GM23338 (cell line): ENCODE measurements around the gene ZBTB20. TPM values are rescaled to one million over a fixed set of nuclear protein-coding genes. Genes with fewer than 3 reads are reported as not detected.

Source experiments
- ATAC-seq: fragments of 200-7000 bp; cut with Tn5 transposase; 3 replicates; pipeline ENCODE4 v1.9.1; 2020
- DNase-seq: peaks from one replicate; pipeline ENCODE4 v3.0.0-alpha.2; 2015; ENCODE audit warnings: low spot score
- H2AFZ ChIP-seq: fragments of 200-600 bp; sonication (generic); 2 replicates; pipeline ENCODE4 v1.8.0; 2016; ENCODE audit warnings: antibody characterized with exemption, mild to moderate bottlenecking, moderate library complexity
- H3F3A ChIP-seq: fragments of 200-600 bp; sonication (generic); replicated peaks from 2 replicates; pipeline ENCODE4 v1.8.0; 2017; ENCODE audit warnings: antibody characterized with exemption, mixed run types, low read depth
- H3K27ac ChIP-seq: fragments of 200-600 bp; sonication (generic); 2 replicates; pipeline ENCODE4 v1.6.1; 2016; ENCODE audit warnings: low read depth
- H3K27me3 ChIP-seq: fragments of 200-600 bp; sonication (generic); 2 replicates; pipeline ENCODE4 v1.8.0; 2016; ENCODE audit warnings: mild to moderate bottlenecking, mixed run types, moderate library complexity; ENCODE audit not compliant: insufficient read depth
- H3K36me3 ChIP-seq: fragments of 200-600 bp; sonication (generic); 2 replicates; pipeline ENCODE4 v1.8.0; 2016; ENCODE audit warnings: mild to moderate bottlenecking; ENCODE audit not compliant: insufficient read depth
- H3K4me1 ChIP-seq: fragments of 200-600 bp; sonication (generic); 2 replicates; pipeline ENCODE4 v1.8.0; 2016; ENCODE audit warnings: mild to moderate bottlenecking, moderate library complexity; ENCODE audit not compliant: insufficient read depth
- H3K4me2 ChIP-seq: fragments of 200-600 bp; sonication (generic); 2 replicates; pipeline ENCODE4 v1.7.1; 2017; ENCODE audit warnings: mixed run types
- H3K4me3 ChIP-seq: fragments of 200-600 bp; sonication (generic); 2 replicates; pipeline ENCODE4 v1.6.1; 2016; ENCODE audit warnings: mixed run types
- H3K79me2 ChIP-seq: fragments of 200-600 bp; sonication (generic); replicated peaks from 2 replicates; pipeline ENCODE4 v1.8.0; 2017; ENCODE audit warnings: mild to moderate bottlenecking; ENCODE audit not compliant: insufficient read depth
- H3K9me2 ChIP-seq: fragments of 200-600 bp; sonication (generic); 2 replicates; pipeline ENCODE4 v1.8.0; 2017; ENCODE audit not compliant: insufficient read depth
- H4K20me1 ChIP-seq: fragments of 200-600 bp; sonication (generic); replicated peaks from 2 replicates; pipeline ENCODE4 v1.8.0; 2017; ENCODE audit warnings: mild to moderate bottlenecking; ENCODE audit not compliant: insufficient read depth
- H3K27ac Mint-ChIP-seq: 2 replicates; pipeline ENCODE4 v1.8.0; 2020; ENCODE audit warnings: inconsistent platforms, mild to moderate bottlenecking, moderate library complexity, mixed read lengths
- H3K27me3 Mint-ChIP-seq: 3 replicates; pipeline ENCODE4 v1.8.0; 2022; ENCODE audit warnings: low read depth, mild to moderate bottlenecking, moderate library complexity, mixed read lengths, inconsistent platforms; ENCODE audit not compliant: insufficient read depth, poor library complexity
- H3K36me3 Mint-ChIP-seq: 3 replicates; pipeline ENCODE4 v1.8.0; 2021; ENCODE audit warnings: low read depth, mild to moderate bottlenecking, inconsistent platforms, moderate library complexity, mixed read lengths
- H3K4me1 Mint-ChIP-seq: 3 replicates; pipeline ENCODE4 v1.8.0; 2020; ENCODE audit warnings: mild to moderate bottlenecking, inconsistent platforms, mixed read lengths
- H3K4me3 Mint-ChIP-seq: 3 replicates; pipeline ENCODE4 v1.8.0; 2021; ENCODE audit warnings: moderate library complexity, mild to moderate bottlenecking, inconsistent platforms, mixed read lengths
- H3K9me3 Mint-ChIP-seq: 3 replicates; pipeline ENCODE4 v1.8.0; 2020; ENCODE audit warnings: moderate library complexity, mild to moderate bottlenecking, inconsistent platforms, mixed read lengths
- CREB1 ChIP-seq: fragments of 250-450 bp; sonication (Bioruptor Pico); IDR thresholded peaks from 2 replicates; pipeline ENCODE4 v1.5.0; 2020; ENCODE audit warnings: low read depth, mild to moderate bottlenecking, moderate library complexity
- EZH2phosphoT487 ChIP-seq: fragments of 200-600 bp; sonication (generic); IDR thresholded peaks from one replicate; pipeline ENCODE4 v1.8.1; 2018; ENCODE audit warnings: antibody characterized with exemption; ENCODE audit not compliant: unreplicated experiment
- JUNB ChIP-seq: IDR thresholded peaks from one replicate; pipeline ENCODE4 v1.6.1; 2016; ENCODE audit warnings: antibody characterized with exemption; ENCODE audit not compliant: unreplicated experiment
- POLR2AphosphoS5 ChIP-seq: IDR thresholded peaks from 2 replicates; pipeline ENCODE4 v1.6.1; 2016; ENCODE audit warnings: antibody characterized with exemption, low read depth
- STAT1 ChIP-seq: IDR thresholded peaks from one replicate; pipeline ENCODE4 v1.6.1; 2016; ENCODE audit warnings: antibody characterized with exemption; ENCODE audit not compliant: unreplicated experiment
- ZNF114 ChIP-seq: fragments of 250-450 bp; sonication (Bioruptor Pico); IDR thresholded peaks from 2 replicates; pipeline ENCODE4 v1.5.0; 2020; ENCODE audit warnings: mild to moderate bottlenecking, moderate library complexity
- ZNF331 ChIP-seq: fragments of 250-450 bp; sonication (Bioruptor Pico); IDR thresholded peaks from 2 replicates; pipeline ENCODE4 v1.5.0; 2020; ENCODE audit warnings: low read depth, mild to moderate bottlenecking, moderate library complexity
- polyA plus RNA-seq: library from polyadenylated mRNA; unstranded; fragments of >200 nt; fragmentation: Nextera tagmentation; extraction: Ambion mirVana; gene quantifications from 2 replicates; pipeline ENCODE4 v1.2.1, GENCODE V29; 2016
- total RNA-seq: library from RNA; depleted of rRNA; stranded (reverse); fragments of >200 nt; shearing (Covaris generic); gene quantifications from 2 replicates; pipeline ENCODE4 v1.2.3, GENCODE V29; 2014
- TF ChIP-seq, protein P1 (sequence below): fragments of 250-450 bp; sonication (Bioruptor Pico); IDR thresholded peaks from 2 replicates; pipeline ENCODE4 v1.5.0; 2020; ENCODE audit warnings: mild to moderate bottlenecking, moderate library complexity
- TF ChIP-seq, protein P2 (sequence below): IDR thresholded peaks from one replicate; pipeline ENCODE4 v1.6.1; 2018; ENCODE audit warnings: antibody characterized with exemption; ENCODE audit not compliant: unreplicated experiment
- TF ChIP-seq, protein P3 (sequence below), 2 experiments: fragments of 200-600 bp in 1 of 2; sonication (generic) in 1 of 2; conservative IDR thresholded peaks; 2 replicates each; pipeline versions ENCODE4 v1.5.1 to v1.6.1; 2016 to 2017; ENCODE audit warnings: antibody characterized with exemption in 2 of 2, low read depth in 2 of 2, mild to moderate bottlenecking in 2 of 2, moderate library complexity in 1 of 2

The ZBTB20 gene
- total and polyA plus RNA-seq, 2 experiments from 2014 or later, result 2.0 to 3.3 TPM

DNA sequence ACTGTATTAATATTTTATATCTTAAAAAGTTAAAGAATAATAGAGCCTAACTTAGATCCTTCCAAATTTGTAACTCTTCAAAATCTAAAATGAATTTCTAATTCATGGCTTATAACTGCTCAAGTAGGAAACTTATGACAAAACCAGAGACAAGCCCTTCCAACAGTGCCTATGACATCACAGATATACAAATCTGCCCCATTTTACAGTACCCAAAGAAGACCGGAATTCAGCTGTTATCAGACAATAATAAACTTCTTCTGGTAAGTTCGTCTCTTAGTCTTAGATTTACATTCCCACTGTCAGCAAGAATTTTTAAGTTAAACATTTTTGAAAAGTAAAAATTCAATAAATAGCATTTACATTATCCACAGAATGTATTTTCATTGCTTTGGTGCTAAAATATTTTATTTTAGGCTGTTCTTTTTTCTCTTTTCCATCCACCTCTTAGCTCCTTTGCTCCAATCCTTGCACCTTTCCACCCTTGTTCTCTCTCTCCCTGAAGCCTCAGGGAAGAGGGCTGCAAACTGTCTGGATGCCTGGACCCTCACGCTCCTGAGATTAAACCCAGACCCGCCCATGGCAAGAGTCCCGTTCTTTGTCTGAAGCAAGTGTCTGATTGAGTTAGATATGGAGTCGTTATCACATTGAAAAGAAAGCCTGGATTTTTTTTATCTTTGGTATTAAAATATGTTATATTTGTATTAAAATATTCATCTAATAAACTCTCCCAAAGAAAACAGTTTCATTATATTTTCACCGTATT is 312.7 kb downstream of the ZBTB20 start:
- Histone ChIP-seq H3K79me2 (no peaks in the 10 kb centered on the region), H3K4me3 (no peak overlapping the region), H3K27ac (no peak overlapping the region), H3F3A (no peaks in the 10 kb centered on the region), H3K27me3 (no peaks in the 10 kb centered on the region), H3K36me3 (no peaks in the 10 kb centered on the region), H4K20me1 (no peaks in the 10 kb centered on the region), H3K4me2 (no peak overlapping the region), H3K9me2 (peaks cover 4% of the 10 kb centered on the region), H3K4me1 (no peaks in the 10 kb centered on the region), H2AFZ (no peak overlapping the region)
- no peak overlapping the region for H3K27ac Mint-ChIP-seq
- no peak for DNase-seq
- H3K27me3 Mint-ChIP-seq, result peaks cover 2% of the 10 kb centered on the region
- no peak overlapping the region for H3K4me3 Mint-ChIP-seq
- no peak for ATAC-seq
- TF ChIP-seq, protein P1, sequence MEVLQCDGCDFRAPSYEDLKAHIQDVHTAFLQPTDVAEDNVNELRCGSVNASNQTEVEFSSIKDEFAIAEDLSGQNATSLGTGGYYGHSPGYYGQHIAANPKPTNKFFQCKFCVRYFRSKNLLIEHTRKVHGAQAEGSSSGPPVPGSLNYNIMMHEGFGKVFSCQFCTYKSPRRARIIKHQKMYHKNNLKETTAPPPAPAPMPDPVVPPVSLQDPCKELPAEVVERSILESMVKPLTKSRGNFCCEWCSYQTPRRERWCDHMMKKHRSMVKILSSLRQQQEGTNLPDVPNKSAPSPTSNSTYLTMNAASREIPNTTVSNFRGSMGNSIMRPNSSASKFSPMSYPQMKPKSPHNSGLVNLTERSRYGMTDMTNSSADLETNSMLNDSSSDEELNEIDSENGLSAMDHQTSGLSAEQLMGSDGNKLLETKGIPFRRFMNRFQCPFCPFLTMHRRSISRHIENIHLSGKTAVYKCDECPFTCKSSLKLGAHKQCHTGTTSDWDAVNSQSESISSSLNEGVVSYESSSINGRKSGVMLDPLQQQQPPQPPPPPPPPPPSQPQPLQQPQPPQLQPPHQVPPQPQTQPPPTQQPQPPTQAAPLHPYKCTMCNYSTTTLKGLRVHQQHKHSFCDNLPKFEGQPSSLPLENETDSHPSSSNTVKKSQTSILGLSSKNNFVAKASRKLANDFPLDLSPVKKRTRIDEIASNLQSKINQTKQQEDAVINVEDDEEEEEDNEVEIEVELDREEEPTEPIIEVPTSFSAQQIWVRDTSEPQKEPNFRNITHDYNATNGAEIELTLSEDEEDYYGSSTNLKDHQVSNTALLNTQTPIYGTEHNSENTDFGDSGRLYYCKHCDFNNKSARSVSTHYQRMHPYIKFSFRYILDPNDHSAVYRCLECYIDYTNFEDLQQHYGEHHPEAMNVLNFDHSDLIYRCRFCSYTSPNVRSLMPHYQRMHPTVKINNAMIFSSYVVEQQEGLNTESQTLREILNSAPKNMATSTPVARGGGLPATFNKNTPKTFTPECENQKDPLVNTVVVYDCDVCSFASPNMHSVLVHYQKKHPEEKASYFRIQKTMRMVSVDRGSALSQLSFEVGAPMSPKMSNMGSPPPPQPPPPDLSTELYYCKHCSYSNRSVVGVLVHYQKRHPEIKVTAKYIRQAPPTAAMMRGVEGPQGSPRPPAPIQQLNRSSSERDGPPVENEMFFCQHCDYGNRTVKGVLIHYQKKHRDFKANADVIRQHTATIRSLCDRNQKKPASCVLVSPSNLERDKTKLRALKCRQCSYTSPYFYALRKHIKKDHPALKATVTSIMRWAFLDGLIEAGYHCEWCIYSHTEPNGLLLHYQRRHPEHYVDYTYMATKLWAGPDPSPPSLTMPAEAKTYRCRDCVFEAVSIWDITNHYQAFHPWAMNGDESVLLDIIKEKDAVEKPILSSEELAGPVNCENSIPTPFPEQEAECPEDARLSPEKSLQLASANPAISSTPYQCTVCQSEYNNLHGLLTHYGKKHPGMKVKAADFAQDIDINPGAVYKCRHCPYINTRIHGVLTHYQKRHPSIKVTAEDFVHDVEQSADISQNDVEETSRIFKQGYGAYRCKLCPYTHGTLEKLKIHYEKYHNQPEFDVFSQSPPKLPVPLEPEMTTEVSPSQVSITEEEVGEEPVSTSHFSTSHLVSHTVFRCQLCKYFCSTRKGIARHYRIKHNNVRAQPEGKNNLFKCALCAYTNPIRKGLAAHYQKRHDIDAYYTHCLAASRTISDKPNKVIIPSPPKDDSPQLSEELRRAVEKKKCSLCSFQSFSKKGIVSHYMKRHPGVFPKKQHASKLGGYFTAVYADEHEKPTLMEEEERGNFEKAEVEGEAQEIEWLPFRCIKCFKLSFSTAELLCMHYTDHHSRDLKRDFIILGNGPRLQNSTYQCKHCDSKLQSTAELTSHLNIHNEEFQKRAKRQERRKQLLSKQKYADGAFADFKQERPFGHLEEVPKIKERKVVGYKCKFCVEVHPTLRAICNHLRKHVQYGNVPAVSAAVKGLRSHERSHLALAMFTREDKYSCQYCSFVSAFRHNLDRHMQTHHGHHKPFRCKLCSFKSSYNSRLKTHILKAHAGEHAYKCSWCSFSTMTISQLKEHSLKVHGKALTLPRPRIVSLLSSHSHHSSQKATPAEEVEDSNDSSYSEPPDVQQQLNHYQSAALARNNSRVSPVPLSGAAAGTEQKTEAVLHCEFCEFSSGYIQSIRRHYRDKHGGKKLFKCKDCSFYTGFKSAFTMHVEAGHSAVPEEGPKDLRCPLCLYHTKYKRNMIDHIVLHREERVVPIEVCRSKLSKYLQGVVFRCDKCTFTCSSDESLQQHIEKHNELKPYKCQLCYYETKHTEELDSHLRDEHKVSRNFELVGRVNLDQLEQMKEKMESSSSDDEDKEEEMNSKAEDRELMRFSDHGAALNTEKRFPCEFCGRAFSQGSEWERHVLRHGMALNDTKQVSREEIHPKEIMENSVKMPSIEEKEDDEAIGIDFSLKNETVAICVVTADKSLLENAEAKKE (CRISPR knock-in tag), result no peak
- no peak for TF ChIP-seq EZH2phosphoT487
- H3K36me3 Mint-ChIP-seq, result no peaks in the 10 kb centered on the region
- H3K4me1 Mint-ChIP-seq, result no peaks in the 10 kb centered on the region
- no peaks in the 10 kb centered on the region for H3K9me3 Mint-ChIP-seq

DNA sequence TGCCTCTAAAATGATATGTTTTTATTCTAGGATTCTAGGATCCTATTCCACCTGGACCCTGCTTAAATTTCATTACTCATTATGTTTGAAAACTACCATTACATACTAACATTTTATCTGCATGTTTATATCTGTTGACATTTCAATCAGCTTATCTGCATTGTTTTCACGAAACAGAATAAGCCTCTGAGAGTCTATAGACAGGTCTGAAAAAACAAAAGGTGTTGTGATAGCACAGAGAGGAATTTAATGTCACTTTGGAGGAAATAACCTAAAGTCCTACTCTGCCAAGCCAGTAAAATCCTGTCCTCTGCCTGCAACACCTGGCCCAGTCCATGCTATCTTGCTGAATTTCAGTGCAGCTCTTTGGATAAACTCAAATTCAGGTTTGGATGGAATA is 315.2 kb downstream of the ZBTB20 start:
- Mint-ChIP-seq H3K36me3 (no peaks in the 10 kb centered on the region), H3K9me3 (no peaks in the 10 kb centered on the region), H3K27me3 (no peaks in the 10 kb centered on the region), H3K4me1 (no peaks in the 10 kb centered on the region), H3K4me3 (no peak overlapping the region), H3K27ac (no peak overlapping the region)
- no peaks in the 10 kb centered on the region for H3K36me3 ChIP-seq
- no peak overlapping the region for H2AFZ ChIP-seq
- H3K79me2 ChIP-seq, result no peaks in the 10 kb centered on the region
- H3K9me2 ChIP-seq, result no peaks in the 10 kb centered on the region
- ATAC-seq (no peak), DNase-seq (no peak)
- no peak overlapping the region for H3K4me3 ChIP-seq
- no peaks in the 10 kb centered on the region for H3K4me1 ChIP-seq
- H3K4me2 ChIP-seq, result no peak overlapping the region
- H4K20me1 ChIP-seq, result no peaks in the 10 kb centered on the region
- H3F3A ChIP-seq, result no peaks in the 10 kb centered on the region
- no peaks in the 10 kb centered on the region for H3K27me3 ChIP-seq
- H3K27ac ChIP-seq, result no peak overlapping the region
- TF ChIP-seq, protein P2, sequence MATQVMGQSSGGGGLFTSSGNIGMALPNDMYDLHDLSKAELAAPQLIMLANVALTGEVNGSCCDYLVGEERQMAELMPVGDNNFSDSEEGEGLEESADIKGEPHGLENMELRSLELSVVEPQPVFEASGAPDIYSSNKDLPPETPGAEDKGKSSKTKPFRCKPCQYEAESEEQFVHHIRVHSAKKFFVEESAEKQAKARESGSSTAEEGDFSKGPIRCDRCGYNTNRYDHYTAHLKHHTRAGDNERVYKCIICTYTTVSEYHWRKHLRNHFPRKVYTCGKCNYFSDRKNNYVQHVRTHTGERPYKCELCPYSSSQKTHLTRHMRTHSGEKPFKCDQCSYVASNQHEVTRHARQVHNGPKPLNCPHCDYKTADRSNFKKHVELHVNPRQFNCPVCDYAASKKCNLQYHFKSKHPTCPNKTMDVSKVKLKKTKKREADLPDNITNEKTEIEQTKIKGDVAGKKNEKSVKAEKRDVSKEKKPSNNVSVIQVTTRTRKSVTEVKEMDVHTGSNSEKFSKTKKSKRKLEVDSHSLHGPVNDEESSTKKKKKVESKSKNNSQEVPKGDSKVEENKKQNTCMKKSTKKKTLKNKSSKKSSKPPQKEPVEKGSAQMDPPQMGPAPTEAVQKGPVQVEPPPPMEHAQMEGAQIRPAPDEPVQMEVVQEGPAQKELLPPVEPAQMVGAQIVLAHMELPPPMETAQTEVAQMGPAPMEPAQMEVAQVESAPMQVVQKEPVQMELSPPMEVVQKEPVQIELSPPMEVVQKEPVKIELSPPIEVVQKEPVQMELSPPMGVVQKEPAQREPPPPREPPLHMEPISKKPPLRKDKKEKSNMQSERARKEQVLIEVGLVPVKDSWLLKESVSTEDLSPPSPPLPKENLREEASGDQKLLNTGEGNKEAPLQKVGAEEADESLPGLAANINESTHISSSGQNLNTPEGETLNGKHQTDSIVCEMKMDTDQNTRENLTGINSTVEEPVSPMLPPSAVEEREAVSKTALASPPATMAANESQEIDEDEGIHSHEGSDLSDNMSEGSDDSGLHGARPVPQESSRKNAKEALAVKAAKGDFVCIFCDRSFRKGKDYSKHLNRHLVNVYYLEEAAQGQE, result no peak
- TF ChIP-seq JUNB (no peak), ZNF331 (no peak), STAT1 (no peak), CREB1 (CRISPR knock-in tag) (no peak), EZH2phosphoT487 (no peak), ZNF114 (no peak), POLR2AphosphoS5 (no peak)
- TF ChIP-seq, protein P3, sequence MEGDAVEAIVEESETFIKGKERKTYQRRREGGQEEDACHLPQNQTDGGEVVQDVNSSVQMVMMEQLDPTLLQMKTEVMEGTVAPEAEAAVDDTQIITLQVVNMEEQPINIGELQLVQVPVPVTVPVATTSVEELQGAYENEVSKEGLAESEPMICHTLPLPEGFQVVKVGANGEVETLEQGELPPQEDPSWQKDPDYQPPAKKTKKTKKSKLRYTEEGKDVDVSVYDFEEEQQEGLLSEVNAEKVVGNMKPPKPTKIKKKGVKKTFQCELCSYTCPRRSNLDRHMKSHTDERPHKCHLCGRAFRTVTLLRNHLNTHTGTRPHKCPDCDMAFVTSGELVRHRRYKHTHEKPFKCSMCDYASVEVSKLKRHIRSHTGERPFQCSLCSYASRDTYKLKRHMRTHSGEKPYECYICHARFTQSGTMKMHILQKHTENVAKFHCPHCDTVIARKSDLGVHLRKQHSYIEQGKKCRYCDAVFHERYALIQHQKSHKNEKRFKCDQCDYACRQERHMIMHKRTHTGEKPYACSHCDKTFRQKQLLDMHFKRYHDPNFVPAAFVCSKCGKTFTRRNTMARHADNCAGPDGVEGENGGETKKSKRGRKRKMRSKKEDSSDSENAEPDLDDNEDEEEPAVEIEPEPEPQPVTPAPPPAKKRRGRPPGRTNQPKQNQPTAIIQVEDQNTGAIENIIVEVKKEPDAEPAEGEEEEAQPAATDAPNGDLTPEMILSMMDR (conservative IDR thresholded peaks at IDR 0.05; ENCODE audit: low read depth in 2 of 2), result no peak
